Stimulated activated CD4-positive, alpha-beta T cell treated with anti-CD3 and anti-CD28 coated beads, Interleukin-4, amount 100 ng/mL, for 24 hours (primary cell): ENCODE data around the gene ARRB2.
"Not testable (repeated sequence)": the region's sequence is repeated elsewhere in the genome, so short reads cannot be mapped to it uniquely, and the experiment has no call there.

Experiments used
- DNase-seq: peaks from one replicate; pipeline ENCODE4 v3.0.0-alpha.2; 2020

ARRB2 gene

GRCh38 chr17:4703330-4703691 is 7.1 kb upstream of the ARRB2 start:
- no peak for DNase-seq

DNA sequence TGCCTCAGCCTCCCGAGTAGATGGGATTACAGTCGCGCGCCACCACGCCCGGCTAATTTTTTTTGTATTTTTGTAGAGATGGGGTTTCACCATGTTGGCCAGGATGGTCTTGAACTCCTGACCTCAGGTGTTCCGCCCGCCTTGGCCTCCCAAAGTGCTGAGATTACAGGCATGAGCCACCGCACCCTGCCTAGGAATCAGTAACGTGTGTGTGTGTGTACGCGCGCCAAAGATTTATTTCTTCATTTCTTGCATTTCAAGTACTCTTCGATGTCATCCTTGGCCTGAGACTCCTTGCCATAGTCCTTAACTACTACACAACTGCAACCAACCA is 5.9 kb upstream of the ARRB2 start:
- not testable (repeated sequence) for DNase-seq

GRCh38 chr17:4704991-4705390 is 5.4 kb upstream of the ARRB2 start:
- no peak for DNase-seq

GRCh38 chr17:4706121-4706520 is 4.3 kb upstream of the ARRB2 start:
- no peak for DNase-seq

DNA sequence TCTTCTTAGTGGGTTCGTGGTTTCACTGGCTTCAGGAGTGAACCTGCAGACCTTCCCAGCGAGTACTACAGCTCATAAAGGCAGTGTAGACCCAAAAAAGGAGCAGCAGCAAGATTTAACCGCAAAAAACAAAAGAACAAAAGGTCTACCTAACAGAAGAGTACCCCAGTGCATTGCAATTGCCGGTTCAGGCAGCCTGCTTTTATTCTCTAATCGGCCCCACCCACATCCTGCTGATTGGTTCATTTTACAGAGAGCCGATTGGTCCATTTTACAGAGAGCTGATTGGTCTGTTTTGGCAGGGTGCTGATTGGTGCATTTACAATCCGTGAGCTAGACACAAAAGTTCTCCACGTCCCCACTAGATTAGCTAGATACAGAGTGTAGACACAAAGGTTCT is 2.0 kb upstream of the ARRB2 start:
- DNase-seq = peak; percentile 62

- peak; percentile 47 for DNase-seq
These were observed 532 bp downstream of the ARRB2 start for GRCh38 chr17:4710693-4711634.

DNA sequence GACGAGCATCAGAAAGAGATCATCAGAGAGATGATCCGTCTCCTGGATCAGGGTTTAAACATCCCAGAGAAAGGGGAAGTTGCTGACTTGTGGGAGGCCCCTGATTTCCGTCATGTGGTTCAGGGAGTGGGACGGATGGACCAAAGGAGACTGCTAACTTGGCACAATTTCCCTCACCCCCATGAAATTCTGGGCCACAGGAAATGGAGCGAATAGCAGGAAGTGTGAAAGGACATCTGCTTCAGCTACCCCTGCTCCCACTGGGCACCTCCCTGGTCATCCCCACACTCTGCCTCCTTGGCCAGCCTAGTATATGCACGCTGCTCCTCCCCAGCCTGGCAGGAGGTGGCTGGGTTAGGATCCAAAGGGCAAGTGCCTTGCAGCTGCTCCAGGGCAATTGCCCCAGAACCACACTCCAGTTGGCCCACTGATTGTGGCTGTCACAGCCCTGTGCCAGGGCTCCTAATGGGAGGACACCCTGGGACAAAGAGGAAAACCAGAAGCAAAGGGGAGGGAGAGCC is 1.3 kb downstream of the ARRB2 start:
- no peak for DNase-seq

- DNase-seq = no peak
These were observed 2.1 kb downstream of the ARRB2 start for GRCh38 chr17:4712526-4712925.

DNA sequence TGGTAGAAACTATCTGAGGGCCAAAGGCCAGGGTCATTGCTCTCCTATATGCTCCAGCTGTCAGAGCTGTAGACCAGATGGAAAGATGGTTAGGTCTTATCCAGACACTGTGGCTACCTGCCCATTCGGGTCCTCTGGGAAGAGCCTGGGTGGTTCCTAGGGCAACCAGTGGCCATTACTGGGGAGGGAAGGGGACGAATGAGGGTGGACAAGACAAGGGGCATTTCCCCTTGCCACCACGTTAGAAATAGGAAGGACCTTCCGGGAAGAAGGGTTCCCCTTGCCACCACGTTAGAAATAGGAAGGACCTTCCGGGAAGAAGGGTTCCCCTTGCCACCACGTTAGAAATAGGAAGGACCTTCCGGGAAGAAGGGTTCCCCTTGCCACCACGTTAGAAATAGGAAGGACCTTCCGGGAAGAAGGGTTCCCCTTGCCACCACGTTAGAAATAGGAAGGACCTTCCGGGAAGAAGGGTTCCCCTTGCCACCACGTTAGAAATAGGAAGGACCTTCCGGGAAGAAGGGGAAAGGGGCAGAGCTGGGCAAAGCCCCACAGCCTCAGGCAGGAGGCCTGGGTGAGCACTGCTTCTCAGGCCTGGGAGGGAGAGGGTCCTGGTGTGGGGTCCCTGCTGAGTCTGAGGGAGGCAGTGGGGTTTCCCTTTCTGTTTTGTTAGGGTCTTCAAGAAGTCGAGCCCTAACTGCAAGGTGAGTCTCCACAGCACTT is 4.1 kb downstream of the ARRB2 start:
- not testable (repeated sequence) for DNase-seq

DNA sequence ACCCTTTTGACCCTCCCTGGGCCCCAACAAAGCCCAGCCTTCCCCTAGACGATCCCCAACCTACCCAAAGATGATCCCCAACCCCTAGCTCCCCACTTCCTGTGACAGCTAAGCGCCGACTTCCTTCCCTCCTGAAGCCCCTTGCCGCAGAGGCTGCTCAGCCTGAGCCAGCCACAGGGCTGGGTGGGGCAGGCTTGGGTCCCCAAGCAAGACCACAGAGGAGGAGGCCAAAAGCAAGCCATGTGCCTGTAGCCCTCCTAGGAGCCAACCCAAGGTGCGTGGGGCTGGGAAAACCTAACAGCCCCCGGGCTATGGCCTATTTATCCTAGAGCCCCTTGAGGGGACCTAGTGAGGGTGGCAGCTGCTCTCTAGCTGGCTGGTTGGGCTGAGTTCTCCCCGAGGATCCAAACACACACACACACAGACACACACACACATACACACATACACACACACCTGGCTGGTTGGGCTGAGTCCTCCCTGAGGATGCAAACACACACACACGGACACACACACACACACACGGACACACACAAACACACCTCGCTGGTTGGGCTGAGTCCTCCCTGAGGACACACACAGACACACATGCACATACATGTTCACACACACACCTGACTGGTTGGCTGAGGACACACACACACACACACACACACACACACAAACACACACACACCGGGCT is 4.8 kb downstream of the ARRB2 start:
- no peak for DNase-seq

GRCh38 chr17:4716081-4716480 is 5.6 kb downstream of the ARRB2 start:
- DNase-seq = no peak

DNA sequence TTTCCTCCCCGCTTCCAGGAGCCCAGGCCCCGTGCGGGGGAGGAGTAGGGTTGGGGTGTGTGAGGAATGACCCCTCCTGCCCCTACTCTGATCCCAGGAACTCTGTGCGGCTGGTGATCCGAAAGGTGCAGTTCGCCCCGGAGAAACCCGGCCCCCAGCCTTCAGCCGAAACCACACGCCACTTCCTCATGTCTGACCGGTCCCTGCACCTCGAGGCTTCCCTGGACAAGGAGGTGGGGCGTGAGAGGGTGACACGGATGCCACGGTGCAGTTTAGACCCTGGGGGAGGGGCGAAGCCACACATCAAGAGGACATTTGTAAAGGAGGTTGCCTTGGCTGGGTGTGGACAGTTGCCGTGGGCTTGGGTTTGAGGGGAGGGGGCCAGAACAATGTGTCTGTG is 7.4 kb downstream of the ARRB2 start:
- DNase-seq = no peak

DNA sequence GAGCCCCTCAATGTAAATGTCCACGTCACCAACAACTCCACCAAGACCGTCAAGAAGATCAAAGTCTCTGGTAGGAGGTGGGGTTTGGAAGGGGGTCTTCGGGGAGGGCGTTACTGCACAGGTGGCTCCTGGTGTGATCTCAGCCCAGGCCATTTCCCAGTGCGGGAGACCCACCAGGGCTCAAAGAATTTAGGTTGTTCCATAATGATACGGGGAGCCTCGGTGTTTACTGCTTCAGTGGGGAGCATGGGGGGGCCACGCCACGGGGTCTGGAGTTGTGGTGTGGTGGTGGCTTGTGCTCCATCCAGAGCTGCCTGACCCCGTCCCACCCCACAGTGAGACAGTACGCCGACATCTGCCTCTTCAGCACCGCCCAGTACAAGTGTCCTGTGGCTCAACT is 7.8 kb downstream of the ARRB2 start:
- DNase-seq = no peak

- DNase-seq = no peak
These were observed 8.7 kb downstream of the ARRB2 start for GRCh38 chr17:4719146-4719545.

DNA sequence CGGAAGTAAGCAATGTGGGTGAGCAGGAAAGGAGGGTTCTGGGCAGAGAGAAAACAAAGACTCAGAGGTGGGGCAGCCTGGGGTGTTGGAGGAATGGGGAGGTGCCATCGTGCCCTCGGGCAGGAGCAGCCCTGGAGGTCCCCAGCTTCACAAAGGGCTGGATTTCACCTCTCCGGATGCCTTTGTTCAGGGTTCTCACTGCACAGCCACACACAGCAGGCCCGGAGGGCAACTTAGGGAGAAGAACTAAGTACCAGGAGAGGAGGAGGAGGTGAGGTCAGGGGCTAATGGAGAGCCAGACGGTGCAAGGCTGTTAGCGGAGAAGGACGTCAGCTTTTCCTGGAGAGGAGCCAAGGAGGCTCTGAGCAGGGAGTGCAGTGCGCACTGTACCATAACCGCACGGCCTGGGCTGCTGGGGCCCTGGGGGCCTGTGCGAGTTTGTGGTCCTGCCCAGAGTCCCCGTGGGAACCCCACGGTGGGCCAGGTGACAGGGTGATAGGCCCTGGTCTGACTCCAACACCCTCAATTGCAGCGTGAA is 9.3 kb downstream of the ARRB2 start:
- no peak for DNase-seq

DNA sequence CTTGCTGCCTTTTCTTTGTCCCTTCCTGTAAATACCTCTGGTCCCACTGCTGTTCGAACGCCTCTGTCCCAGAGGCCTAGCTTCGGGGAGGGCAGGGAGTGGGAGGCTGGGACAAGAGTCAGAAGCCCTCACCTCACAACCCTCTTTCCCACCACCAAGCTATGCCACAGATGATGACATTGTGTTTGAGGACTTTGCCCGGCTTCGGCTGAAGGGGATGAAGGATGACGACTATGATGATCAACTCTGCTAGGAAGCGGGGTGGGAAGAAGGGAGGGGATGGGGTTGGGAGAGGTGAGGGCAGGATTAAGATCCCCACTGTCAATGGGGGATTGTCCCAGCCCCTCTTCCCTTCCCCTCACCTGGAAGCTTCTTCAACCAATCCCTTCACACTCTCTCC is 10.4 kb downstream of the ARRB2 start:
- no peak for DNase-seq

- DNase-seq = no peak
These were observed 11.0 kb downstream of the ARRB2 start for GRCh38 chr17:4721203-4722135.

GRCh38 chr17:4722678-4723240 is 12.3 kb downstream of the ARRB2 start:
- DNase-seq = no peak

DNA sequence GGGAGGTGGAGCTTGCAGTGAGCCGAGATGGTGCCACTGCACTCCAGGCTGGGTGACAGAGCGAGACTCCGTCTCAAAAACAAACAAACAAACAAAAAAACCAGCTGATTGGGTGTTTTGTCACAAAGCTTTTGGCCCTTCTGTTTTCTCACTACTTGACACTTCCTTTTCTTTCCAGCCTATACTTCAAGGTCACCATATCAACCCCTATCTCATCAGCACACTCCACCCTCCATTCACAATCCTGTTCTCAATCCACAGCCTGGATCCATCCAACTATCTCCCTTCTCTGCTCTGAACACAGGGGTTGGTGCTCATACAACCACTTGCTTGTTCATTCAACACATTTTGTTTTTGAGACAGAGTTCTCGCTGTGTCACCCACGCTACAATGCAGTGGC is 14.2 kb downstream of the ARRB2 start:
- DNase-seq = no peak

DNA sequence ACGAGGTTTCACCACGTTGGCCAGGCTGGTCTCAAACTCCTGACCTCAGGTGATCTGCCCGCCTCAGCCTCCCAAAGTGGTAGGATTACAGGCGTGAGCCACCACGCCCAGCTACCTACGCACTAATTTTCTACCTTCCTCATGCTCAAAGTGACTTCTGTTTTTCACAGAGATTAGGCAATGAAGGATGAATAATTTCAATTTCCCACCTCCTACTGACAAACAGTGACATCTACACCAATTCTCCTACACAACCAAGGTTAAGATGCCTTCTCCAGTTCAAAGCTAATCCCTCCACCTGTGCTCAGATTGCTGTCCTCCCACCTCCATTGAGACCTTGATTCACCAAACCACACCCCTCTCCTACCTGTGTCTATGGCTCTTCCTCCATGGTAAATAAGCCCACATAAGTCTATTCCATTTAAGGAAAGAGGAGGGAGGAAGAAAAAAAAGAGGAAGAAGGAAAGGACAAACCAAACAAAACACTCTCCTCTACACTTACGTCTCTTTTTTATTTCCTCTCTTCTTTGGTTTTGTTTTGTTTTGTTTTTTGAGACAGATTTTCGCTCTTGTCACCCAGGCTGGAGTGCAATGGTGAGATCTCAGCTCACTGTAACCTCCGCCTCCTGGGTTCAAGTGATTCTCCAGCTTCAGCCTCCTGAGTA is 15.3 kb downstream of the ARRB2 start:
- no peak for DNase-seq

- DNase-seq = no peak
These were observed 17.7 kb downstream of the ARRB2 start for GRCh38 chr17:4728124-4728523.
